HepG2 (cell line): Measurements from ENCODE around the gene FAM221B. TPM values are rescaled to one million over a fixed set of nuclear protein-coding genes. Genes with fewer than 3 reads are reported as not detected.

Experiments used
- ATF6 ChIP-seq: sonication (generic); formaldehyde crosslinking; conservative IDR thresholded peaks from 2 replicates; pipeline ENCODE4 v1.4.0; 2020; ENCODE audit warnings: missing genetic modification reagents
- CSRNP2 ChIP-seq: sonication (generic); formaldehyde crosslinking; conservative IDR thresholded peaks from 2 replicates; pipeline ENCODE4 v1.8.0; 2022; ENCODE audit warnings: low read depth, missing genetic modification reagents
- HMGXB3 ChIP-seq: sonication (generic); formaldehyde crosslinking; IDR thresholded peaks from 2 replicates; pipeline ENCODE4 v1.4.0; 2020; ENCODE audit warnings: missing genetic modification reagents, borderline replicate concordance
- HNRNPLL ChIP-seq: fragments of 200-400 bp; formaldehyde crosslinking; IDR thresholded peaks from 2 replicates; pipeline ENCODE4 v1.6.1; 2017; ENCODE audit warnings: mild to moderate bottlenecking, low read depth, low read length; ENCODE audit not compliant: poor library complexity, severe bottlenecking
- HOMEZ ChIP-seq: IDR thresholded peaks from 2 replicates; pipeline ENCODE4 v1.6.1; 2016; ENCODE audit warnings: low read depth
- MAX ChIP-seq: IDR thresholded peaks from 2 replicates; pipeline ENCODE4 v1.6.1; 2012; ENCODE audit warnings: inconsistent platforms
- MEF2D ChIP-seq: sonication (generic); formaldehyde crosslinking; IDR thresholded peaks from 2 replicates; pipeline ENCODE4 v1.5.1; 2020; ENCODE audit warnings: mild to moderate bottlenecking, missing genetic modification reagents
- NBN ChIP-seq: fragments of 450-650 bp; conservative IDR thresholded peaks from 2 replicates; pipeline ENCODE4 v1.6.1; 2017
- NR1H2 ChIP-seq: sonication (generic); formaldehyde crosslinking; IDR thresholded peaks from 2 replicates; pipeline ENCODE4 v1.8.1; 2022; ENCODE audit warnings: low read depth, missing genetic modification reagents, borderline replicate concordance
- PAX8 ChIP-seq: sonication (generic); formaldehyde crosslinking; IDR thresholded peaks from 2 replicates; pipeline ENCODE4 v1.8.0; 2022; ENCODE audit warnings: mild to moderate bottlenecking, missing genetic modification reagents, borderline replicate concordance
- RARA ChIP-seq: IDR thresholded peaks from 2 replicates; pipeline ENCODE4 v1.6.1; 2016; ENCODE audit warnings: missing genetic modification reagents, missing compliant biosample characterization
- ZGPAT ChIP-seq: IDR thresholded peaks from 2 replicates; pipeline ENCODE4 v1.6.1; 2016; ENCODE audit warnings: mild to moderate bottlenecking
- ZNF276 ChIP-seq: sonication (generic); formaldehyde crosslinking; IDR thresholded peaks from 2 replicates; pipeline ENCODE4 v1.4.0; 2020; ENCODE audit warnings: mild to moderate bottlenecking, low read depth, missing genetic modification reagents
- ZNF3 ChIP-seq: IDR thresholded peaks from 2 replicates; pipeline ENCODE4 v1.7.0; 2017; ENCODE audit warnings: inconsistent platforms
- ZSCAN31 ChIP-seq: sonication (generic); formaldehyde crosslinking; IDR thresholded peaks from 2 replicates; pipeline ENCODE4 v1.5.0; 2020; ENCODE audit warnings: low read depth, mild to moderate bottlenecking, missing genetic modification reagents
- polyA plus RNA-seq, 8 experiments: library from polyadenylated mRNA; depleted of rRNA in 3 of 8; stranded (reverse) in 7 of 8; unstranded in 1 of 8; fragments of >200 nt; fragmentation: Illumina TruSeq in 4 of 8; extraction: Trizol in 4 of 8; gene quantifications; 2 replicates each; pipeline versions ENCODE4 v1.2.1 to v1.2.3, GENCODE V29; 2011 to 2016; ENCODE audit warnings: low read depth in 4 of 8, missing spikeins in 1 of 8, mixed read lengths in 1 of 8; ENCODE audit not compliant: insufficient read depth in 1 of 8
- total RNA-seq, 5 experiments: library from RNA; depleted of rRNA; stranded (reverse); fragments of >200 nt; fragmentation: Illumina TruSeq; extraction: Trizol; gene quantifications; 2 replicates each; pipeline ENCODE4 v1.2.3, GENCODE V29; 2016; ENCODE audit warnings: low read depth in 1 of 5

Gene FAM221B
- total and polyA plus RNA-seq, 2 of the 13 experiments (the other 11 are each of a cell fraction or from before 2014, with no cell fraction given) = not detected

- TF ChIP-seq RARA (CRISPR knock-in tag) (0 out of 2 replicates have a peak, but pooled peaks have one; percentile 11), NR1H2 (no peak), ATF6 (CRISPR knock-in tag) (0 out of 2 replicates have a peak, but pooled peaks have one; percentile 9), NBN (no peak), HOMEZ (no peak), CSRNP2 (CRISPR knock-in tag) (no peak), ZGPAT (CRISPR knock-in tag) (peak; percentile 72), HMGXB3 (peak; percentile 73; the same call in 1 of the 2 replicates), ZNF276 (CRISPR knock-in tag) (no peak), PAX8 (CRISPR knock-in tag) (no peak), HNRNPLL (peak; percentile 62), ZSCAN31 (CRISPR knock-in tag) (no peak; the same call in none of the 2 replicates), MAX (peak; percentile 73), MEF2D (CRISPR knock-in tag) (no peak), ZNF3 (CRISPR knock-in tag) (no peak)
These were observed 16.4 kb downstream of the FAM221B start, which contains the start of gene SPAG8 (continued) for GRCh38 chr9:35812025-35812602.
